A549 treated with Mapracorat at 1 μM for 4 hours (cell line): ENCODE results near the gene LRRC8D. TPM values are rescaled to one million over a fixed set of nuclear protein-coding genes. Genes with fewer than 3 reads are reported as not detected.

Source experiments
- total RNA-seq: library from RNA; stranded (reverse); fragments of 200-300 nt; extraction: Qiagen RNA extraction; gene quantifications from 5 replicates; pipeline ENCODE4 v1.2.3, GENCODE V29; 2022

LRRC8D gene
- 30.8 to 37.7 TPM (median 34.6 TPM) in 5 replicates for total RNA-seq

DNA sequence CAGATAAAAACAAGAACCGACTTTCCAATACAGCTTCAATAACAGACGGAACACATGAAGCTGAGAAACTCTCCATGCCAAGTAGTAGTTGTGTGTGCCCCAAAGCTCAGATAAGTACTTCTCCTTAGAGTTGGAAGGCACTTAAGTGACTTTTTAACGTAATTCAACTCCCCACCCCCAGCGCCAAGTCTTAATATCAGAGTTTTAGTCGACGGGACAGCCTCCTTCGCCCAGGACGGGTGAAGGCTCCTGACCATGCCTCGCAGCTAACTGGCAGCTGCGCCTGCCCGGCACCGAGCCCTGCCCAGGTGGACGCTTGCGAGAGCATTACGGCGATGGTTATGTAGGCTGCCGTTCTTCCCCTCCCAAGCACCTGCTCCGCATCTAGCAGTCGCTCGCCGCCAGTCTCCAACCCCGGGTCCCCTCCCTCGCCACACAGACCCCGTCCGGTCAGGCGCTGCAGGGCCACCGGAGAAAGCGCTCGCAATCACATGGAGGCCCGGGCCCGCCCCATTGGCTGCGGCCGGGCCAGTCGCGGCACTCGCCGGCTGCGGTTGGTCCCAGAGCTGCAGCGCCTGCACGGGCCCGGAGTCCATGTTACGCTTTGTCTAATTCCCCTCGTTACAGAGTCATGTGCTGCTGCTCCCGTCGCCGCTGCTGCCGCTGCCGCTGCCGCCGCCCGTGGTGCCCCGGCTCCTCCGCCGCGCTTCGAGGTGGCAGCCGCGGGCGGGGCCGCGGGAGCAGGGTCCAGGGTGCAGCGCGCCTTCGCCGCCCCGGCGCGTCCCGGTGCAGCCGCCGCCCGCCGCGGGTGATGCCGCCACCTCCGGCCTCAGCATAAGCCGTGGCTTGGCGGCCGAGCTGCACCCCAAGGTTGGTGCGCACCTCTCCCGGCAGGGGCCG is at the start of gene LRRC8D:
Gene LRRC8D, plus strand, starts transcription at position 611 of the 900 bp plus-strand sequence. CDS start 112,037 bp downstream, outside the sequence.

Other genes with a start within 250 kb of the LRRC8D start
- gene LRRC8C, start 187.9 kb upstream of the LRRC8D start, total RNA-seq, result 9.2 to 11.9 TPM (median 11.6 TPM) in 5 replicates
- gene ZNF326, start 174.1 kb downstream of the LRRC8D start, total RNA-seq, result 15.9 to 17.2 TPM (median 16.4 TPM) in 5 replicates